ENCODE measurements around the gene CPNE5. TPM values are rescaled to one million over a fixed set of nuclear protein-coding genes. Genes with fewer than 3 reads are reported as not detected.

Gene CPNE5
- total RNA-seq, 1 donor, result not detected

DNA sequence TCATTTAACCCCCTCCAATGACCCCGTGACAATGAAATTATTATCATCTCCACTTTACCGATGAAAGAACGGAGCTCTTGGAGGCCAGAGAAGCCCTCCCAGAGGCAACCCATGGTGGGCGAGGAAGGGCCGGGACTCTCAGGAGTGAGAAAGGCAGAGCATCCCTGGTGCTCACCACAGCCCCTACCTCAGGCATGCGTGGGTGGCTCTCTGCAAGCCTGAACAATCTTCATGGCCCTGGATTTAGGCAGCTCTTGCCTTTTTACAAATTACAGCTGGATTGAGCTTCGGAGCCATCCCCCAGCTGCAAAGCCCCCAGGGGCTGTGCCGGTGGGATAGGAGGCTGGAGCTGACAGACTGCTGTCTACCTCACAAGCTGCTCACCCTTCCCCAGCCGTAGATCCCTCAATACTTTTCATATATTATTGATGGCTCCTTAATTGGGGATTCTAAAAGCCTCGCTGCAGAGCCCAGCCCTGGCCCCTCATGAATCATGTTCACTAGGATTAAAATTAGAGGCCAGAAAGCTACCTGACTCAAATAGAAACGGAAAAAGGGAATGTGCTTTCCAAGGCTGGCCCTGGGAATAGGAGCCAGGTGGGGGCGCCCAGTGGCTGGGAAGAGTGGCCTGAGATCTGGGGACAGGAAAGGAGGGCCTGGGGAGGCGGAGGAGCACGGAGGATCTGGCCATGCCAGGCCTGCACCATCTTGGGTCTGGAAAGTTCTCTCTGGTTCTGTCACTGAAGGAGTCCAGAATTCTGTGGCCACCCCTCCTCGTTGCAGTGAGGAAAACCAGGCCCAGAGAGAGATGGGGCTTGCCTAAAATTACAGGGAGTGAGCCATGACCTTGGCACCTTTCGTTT lies 29.1 kb downstream of the CPNE5 start:
- Histone ChIP-seq H3K27ac (ENCODE audit: low read depth, low read length) (no peak overlapping the region), H3K27me3 (ENCODE audit: insufficient read depth, low read length) (peaks cover 7% of the 10 kb centered on the region), H2AFZ (ENCODE audit: low read length) (no peak overlapping the region), H3K79me2 (ENCODE audit: insufficient read depth, low read length) (no peaks in the 10 kb centered on the region), H3K36me3 (ENCODE audit: insufficient read depth, low read length) (no peaks in the 10 kb centered on the region), H3K4me2 (ENCODE audit: insufficient read depth, low read length) (no peak overlapping the region), H3K9me3 (ENCODE audit: low read depth, low read length) (no peaks in the 10 kb centered on the region), H4K20me1 (ENCODE audit: insufficient read depth, low read length) (no peaks in the 10 kb centered on the region), H3K4me3 (ENCODE audit: insufficient read depth, low read length) (no peak overlapping the region), H3K4me1 (ENCODE audit: insufficient read depth, low read length) (no peaks in the 10 kb centered on the region)
- DNase-seq (ENCODE audit: insufficient read length, low spot score, missing footprints), result peak; percentile 22
- TF ChIP-seq, protein P1, sequence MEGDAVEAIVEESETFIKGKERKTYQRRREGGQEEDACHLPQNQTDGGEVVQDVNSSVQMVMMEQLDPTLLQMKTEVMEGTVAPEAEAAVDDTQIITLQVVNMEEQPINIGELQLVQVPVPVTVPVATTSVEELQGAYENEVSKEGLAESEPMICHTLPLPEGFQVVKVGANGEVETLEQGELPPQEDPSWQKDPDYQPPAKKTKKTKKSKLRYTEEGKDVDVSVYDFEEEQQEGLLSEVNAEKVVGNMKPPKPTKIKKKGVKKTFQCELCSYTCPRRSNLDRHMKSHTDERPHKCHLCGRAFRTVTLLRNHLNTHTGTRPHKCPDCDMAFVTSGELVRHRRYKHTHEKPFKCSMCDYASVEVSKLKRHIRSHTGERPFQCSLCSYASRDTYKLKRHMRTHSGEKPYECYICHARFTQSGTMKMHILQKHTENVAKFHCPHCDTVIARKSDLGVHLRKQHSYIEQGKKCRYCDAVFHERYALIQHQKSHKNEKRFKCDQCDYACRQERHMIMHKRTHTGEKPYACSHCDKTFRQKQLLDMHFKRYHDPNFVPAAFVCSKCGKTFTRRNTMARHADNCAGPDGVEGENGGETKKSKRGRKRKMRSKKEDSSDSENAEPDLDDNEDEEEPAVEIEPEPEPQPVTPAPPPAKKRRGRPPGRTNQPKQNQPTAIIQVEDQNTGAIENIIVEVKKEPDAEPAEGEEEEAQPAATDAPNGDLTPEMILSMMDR (IDR thresholded peaks at IDR 0.05; ENCODE audit: extremely low read depth, low read depth, low read length), result no peak

DNA sequence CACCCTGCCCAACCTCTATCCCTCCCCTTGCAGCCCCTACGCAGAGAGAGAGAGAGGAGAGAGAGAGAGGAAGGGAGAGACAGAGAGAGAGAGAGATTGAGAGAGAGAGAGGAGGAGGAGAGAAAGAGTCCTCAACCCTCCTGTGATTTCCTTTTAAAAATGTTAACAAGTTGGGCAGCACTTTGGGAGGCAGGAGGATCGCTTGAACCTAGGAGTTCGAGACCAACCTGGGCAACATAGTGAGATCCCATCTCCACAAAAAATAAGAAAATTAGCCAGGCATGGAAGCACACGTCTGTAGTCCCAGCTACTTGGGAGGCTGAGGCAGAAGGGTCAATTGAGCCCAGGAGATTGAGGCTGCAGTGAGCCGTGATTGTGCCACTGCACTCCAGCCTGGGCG lies 30.1 kb downstream of the CPNE5 start:
- Histone ChIP-seq H3K27me3 (ENCODE audit: insufficient read depth, low read length) (peaks cover 16% of the 10 kb centered on the region), H3K9me3 (ENCODE audit: low read depth, low read length) (no peaks in the 10 kb centered on the region), H3K4me3 (ENCODE audit: insufficient read depth, low read length) (no peak overlapping the region), H3K4me1 (ENCODE audit: insufficient read depth, low read length) (no peaks in the 10 kb centered on the region), H4K20me1 (ENCODE audit: insufficient read depth, low read length) (no peaks in the 10 kb centered on the region), H3K4me2 (ENCODE audit: insufficient read depth, low read length) (no peak overlapping the region), H3K27ac (ENCODE audit: low read depth, low read length) (no peak overlapping the region), H3K36me3 (ENCODE audit: insufficient read depth, low read length) (no peaks in the 10 kb centered on the region), H3K79me2 (ENCODE audit: insufficient read depth, low read length) (no peaks in the 10 kb centered on the region), H2AFZ (ENCODE audit: low read length) (no peak overlapping the region)
- TF ChIP-seq, protein P1 (IDR thresholded peaks at IDR 0.05; ENCODE audit: extremely low read depth, low read depth, low read length), result no peak
- DNase-seq (ENCODE audit: insufficient read length, low spot score, missing footprints), result no peak

DNA sequence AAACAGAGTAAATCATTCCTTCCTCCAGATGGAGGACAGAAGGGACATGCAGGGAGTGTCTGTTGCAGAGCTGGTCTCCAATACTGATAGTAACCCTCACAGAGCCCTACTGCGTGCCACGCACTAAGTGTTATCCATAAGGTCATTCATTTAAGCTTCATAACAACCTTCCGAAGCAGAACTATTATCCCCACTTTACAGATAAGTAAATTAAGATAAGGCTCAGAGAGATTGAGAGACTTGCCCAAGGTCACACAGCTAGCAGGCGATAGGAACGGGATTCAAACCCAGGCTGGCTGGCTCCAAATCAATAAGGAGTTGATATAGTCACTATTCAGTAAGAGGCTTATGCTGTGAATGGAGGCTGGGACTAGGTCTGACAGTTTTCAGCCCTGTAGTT lies 30.6 kb downstream of the CPNE5 start:
- H3K36me3 ChIP-seq (ENCODE audit: insufficient read depth, low read length), result no peaks in the 10 kb centered on the region
- H3K9me3 ChIP-seq (ENCODE audit: low read depth, low read length), result no peaks in the 10 kb centered on the region
- no peak overlapping the region for H3K4me2 ChIP-seq (ENCODE audit: insufficient read depth, low read length)
- no peak for DNase-seq (ENCODE audit: insufficient read length, low spot score, missing footprints)
- peaks cover 17% of the 10 kb centered on the region for H3K27me3 ChIP-seq (ENCODE audit: insufficient read depth, low read length)
- H3K27ac ChIP-seq (ENCODE audit: low read depth, low read length), result no peak overlapping the region
- no peak overlapping the region for H2AFZ ChIP-seq (ENCODE audit: low read length)
- no peaks in the 10 kb centered on the region for H4K20me1 ChIP-seq (ENCODE audit: insufficient read depth, low read length)
- TF ChIP-seq, protein P1 (IDR thresholded peaks at IDR 0.05; ENCODE audit: extremely low read depth, low read depth, low read length), result no peak
- H3K79me2 ChIP-seq (ENCODE audit: insufficient read depth, low read length), result no peaks in the 10 kb centered on the region
- H3K4me1 ChIP-seq (ENCODE audit: insufficient read depth, low read length), result no peaks in the 10 kb centered on the region
- H3K4me3 ChIP-seq (ENCODE audit: insufficient read depth, low read length), result no peak overlapping the region

DNA sequence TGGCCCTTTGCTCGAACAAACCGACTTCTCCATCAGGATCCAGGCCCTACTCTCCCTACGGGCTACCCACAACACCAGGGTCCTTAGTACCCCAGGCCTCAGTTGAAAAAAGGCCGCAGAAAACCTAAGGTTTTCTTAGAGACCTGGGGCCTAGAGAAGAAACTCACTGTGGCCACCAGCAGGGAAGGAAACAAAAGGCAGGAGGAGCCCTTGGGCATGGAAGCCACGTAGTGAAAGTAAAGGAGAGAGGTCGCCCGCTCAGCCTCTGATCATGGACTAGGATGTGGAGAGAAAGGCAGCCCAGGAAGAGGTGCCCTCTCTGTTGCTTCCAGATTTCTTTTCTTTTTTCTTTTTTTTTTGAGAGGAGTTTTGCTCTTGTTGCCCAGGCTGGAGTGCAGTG lies 31.5 kb downstream of the CPNE5 start:
- TF ChIP-seq, protein P1 (IDR thresholded peaks at IDR 0.05; ENCODE audit: extremely low read depth, low read depth, low read length), result no peak

More for the DNA sequence above, 31.5 kb downstream of the CPNE5 start:
- Histone ChIP-seq H3K27me3 (ENCODE audit: insufficient read depth, low read length) (peaks cover 19% of the 10 kb centered on the region), H3K4me3 (ENCODE audit: insufficient read depth, low read length) (no peak overlapping the region), H3K9me3 (ENCODE audit: low read depth, low read length) (no peaks in the 10 kb centered on the region), H2AFZ (ENCODE audit: low read length) (no peak overlapping the region), H4K20me1 (ENCODE audit: insufficient read depth, low read length) (no peaks in the 10 kb centered on the region), H3K79me2 (ENCODE audit: insufficient read depth, low read length) (no peaks in the 10 kb centered on the region), H3K4me2 (ENCODE audit: insufficient read depth, low read length) (no peak overlapping the region), H3K27ac (ENCODE audit: low read depth, low read length) (no peak overlapping the region), H3K4me1 (ENCODE audit: insufficient read depth, low read length) (no peaks in the 10 kb centered on the region), H3K36me3 (ENCODE audit: insufficient read depth, low read length) (no peaks in the 10 kb centered on the region)
- no peak for DNase-seq (ENCODE audit: insufficient read length, low spot score, missing footprints)
